NCI-H1105 treated with DMSO at 0.1 percent for 48 hours (cell line): ENCODE results near the gene CHAT.
"Not testable (repeated sequence)": the region's sequence is repeated elsewhere in the genome, so short reads cannot be mapped to it uniquely, and the experiment has no call there.

Source experiments
- DNase-seq: peaks from one replicate; lab custom pipeline; 2025; lab: John Stamatoyannopoulos, UW

Gene CHAT

GRCh38 chr10:49653273-49653929 is 39.6 kb downstream of the CHAT start:
- DNase-seq = no peak

DNA sequence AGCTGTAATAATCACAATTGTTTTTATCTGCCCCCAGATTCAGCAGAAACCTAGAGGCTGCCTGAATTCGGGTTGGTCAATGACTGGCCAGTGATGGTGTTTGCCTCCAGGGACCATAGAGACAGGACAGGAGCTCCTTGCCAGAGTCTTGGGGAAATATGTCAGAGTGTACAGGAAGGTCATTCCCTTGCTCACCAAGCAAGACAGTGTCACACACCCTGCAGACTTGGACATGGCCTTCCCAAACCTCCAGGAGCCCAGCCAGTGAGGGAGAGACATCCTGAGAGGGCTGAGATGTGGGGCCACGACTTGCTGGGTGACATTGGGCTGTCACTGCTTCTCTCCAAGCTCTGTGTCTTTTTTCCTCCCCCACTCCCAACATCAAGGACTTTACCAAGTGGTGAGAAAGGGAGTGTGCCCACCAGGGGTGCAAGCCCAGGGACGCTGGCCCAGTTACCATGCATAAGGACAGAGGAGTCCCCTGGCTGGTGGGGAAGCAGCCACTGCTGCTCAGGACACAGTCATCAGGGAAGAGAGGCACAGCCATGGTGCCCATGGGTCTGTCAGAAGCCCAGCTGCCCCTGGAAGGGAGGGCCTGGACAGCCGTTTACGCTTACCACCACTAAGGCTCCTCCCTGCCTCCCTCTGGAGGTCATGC is 40.3 kb downstream of the CHAT start:
- no peak for DNase-seq

- DNase-seq = no peak
Observed at GRCh38 chr10:49655099-49655498, 41.3 kb downstream of the CHAT start.

DNA sequence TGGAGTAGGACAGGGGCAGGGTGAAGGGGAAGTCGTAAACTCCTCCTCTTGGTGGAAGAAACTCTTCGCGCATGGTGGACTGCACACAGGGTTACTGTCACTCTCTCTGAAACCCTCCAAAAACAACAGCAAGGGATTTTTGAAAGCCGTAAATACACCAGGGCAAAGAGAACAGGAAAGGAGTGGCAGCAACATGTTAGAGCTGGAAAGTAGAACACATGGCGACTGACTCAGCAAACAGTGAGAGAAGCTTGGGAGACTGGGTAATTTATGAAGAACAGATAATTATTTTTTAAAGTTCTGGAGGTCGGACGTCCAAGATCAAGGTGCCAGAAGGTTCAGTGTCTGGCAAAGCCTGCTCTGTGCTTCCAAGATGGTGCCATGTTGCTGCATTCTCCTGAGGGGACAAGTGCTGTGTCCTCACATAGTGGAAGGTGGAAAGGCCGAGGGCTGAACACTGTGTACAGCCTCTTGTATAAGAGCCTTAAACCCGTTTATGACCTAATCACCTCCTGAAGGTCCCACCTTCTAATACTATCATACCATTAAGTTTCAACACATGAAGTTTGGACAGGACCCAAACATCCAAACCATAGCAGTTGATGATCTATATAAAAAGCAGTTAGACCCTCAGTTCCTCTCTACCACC is 43.1 kb downstream of the CHAT start:
- DNase-seq = no peak

- DNase-seq = no peak
Observed at GRCh38 chr10:49657606-49658005, 43.8 kb downstream of the CHAT start.

- DNase-seq = no peak
Observed at GRCh38 chr10:49661140-49661856, 47.5 kb downstream of the CHAT start.

GRCh38 chr10:49662169-49662830 is 48.5 kb downstream of the CHAT start:
- DNase-seq = no peak

DNA sequence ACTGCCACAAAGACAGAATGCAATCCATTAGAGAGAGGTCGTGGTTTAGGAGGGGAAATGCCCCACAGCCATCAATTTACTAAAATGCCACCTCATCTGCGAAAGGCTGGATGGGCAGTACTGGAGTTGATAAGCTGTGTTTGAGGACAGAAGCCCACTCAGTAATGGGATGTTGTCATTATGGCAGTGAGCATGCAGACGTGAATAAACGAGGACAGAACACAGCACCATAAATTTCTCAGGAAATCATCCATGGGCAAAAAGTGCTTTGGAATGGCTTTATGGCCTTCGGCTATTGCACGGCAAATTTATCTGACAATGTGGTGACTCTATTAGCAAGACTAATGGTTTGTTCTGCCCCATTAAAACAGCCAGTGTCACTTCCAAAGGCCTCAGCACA is 49.8 kb downstream of the CHAT start:
- DNase-seq = no peak

GRCh38 chr10:49664006-49664841 is 50.4 kb downstream of the CHAT start:
- no peak for DNase-seq

DNA sequence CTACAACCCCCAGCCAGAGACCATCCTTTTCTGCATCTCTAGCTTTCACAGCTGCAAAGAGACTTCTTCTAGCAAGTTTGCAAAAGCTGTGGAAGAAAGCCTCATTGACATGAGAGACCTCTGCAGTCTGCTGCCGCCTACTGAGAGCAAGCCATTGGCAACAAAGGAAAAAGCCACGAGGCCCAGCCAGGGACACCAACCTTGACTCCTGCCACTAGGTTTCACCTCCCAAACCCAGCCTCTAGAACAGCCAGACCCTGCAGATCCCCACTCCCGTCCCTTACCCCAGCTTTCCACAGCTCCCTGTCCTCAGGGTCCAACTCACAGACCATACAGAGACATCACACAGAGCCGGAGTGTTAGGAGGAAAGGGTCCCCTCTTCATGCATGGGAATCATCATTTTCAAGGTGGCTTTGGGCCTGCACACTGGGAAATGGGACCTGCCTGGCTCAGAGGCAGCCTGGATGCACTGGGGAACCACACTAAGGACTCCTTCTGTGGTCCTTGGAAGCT is 51.1 kb downstream of the CHAT start:
- no peak for DNase-seq

GRCh38 chr10:49666054-49666615 is 52.3 kb downstream of the CHAT start:
- no peak for DNase-seq

- DNase-seq = no peak
Observed at GRCh38 chr10:49666685-49667084, 52.8 kb downstream of the CHAT start.

- no peak for DNase-seq
Observed at GRCh38 chr10:49667991-49668390, 54.2 kb downstream of the CHAT start.

DNA sequence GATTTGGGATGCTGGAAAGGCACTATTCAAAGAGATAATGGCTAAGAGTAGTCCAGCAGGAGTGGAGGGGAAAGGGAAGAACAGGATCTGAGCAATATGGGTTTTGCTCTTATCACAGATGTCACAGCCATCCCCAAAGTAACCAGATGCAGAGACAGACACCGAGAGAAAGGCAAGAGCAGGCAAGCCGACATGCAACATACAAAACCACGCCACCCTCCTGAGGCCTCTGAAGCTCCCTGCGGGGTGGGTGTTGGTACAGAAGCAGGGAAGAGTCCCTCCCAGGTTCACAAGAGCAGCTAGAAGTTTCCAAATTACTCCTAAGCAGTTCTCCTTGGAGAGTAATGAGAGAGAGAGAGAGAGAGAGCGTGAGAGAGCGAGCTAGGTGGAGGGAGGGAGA is 54.8 kb downstream of the CHAT start:
- no peak for DNase-seq

DNA sequence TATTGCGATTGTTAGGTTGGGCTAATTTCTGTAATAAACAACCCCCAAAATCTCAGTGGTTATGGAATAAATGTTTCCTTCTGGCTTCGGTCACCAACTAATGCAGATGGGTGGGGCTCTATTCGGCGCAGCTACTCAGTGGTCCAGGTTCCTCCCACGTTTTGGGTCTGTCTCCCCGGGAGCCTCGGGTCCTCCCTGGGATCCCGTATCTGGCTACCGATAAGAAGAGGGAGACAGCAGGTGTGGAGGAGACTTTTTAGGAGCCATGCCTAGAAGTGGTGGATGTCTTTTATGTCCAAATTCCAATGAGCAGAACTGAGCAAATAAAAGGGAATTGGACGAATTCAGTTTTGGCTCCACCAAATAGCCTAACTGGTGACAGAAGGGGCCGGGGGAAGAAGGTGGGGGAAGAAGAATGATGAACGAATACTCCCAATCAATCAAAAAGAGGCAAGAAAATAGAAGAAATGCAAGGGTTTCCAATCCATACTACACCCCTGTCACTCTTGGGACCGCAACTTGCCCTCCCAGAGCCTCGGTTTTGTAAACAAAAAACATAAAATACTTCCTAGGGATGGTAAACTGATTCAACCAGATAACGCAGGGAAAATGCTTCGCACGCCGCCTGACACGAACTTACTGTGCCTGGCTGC is 65.1 kb downstream of the CHAT start:
- no peak for DNase-seq

DNA sequence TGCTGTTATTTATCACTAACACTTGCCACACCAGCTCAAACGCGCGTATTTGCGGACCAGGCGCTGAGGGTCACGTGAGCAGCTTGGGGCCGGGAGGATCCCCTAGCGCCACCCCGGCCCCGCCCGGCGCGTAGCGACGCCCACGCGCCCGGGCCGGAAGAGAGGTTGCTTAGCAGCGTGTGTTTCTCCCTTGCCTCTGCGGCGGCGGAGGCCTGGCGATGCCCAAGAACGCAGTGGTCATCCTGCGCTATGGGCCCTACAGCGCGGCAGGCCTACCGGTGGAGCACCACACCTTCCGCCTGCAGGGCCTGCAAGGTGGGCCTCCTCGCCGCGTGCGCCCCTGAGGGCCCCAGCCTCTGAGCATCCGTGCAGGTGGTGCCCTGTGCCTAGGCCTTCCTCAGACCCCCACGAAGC is 65.7 kb downstream of the CHAT start, which contains the start of gene C10orf53:
TSS of gene C10orf53 (plus strand) at position 172 of the 414 bp plus-strand sequence. CDS start at position 219, 47 bp downstream.
- DNase-seq = no peak

GRCh38 chr10:49682449-49682848 is 68.6 kb downstream of the CHAT start:
- not testable (repeated sequence) for DNase-seq

GRCh38 chr10:49682879-49683278 is 69.0 kb downstream of the CHAT start:
- DNase-seq = no peak

GRCh38 chr10:49686651-49687050 is 72.8 kb downstream of the CHAT start:
- DNase-seq = no peak

DNA sequence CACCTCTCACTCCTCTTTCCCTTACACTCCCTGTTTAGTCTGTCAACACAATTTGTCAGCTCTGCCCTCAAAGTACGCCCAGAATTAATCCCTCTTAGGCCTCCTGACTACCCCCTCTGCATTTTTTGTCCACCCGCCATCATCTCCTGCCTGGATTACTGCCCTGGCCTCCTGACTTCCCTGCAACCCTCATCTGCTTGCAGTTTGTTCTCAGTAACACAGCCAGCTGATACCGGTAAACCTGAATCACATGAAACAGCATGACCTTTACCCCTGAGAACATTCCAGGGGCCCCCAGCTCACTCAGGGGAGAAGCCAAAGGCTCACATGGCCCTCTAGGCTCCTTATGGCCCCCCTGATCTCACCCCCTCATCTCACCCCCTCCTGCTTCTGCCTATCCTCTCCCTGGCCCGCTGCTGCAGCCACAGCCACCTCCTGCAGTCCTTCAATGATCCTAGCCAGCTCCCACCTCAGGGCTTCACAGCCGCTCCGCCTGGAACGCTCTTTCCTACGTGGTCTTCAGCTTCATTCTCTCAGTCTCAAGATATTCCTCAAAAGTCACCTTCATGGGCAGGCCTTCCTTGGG is 74.5 kb downstream of the CHAT start:
- DNase-seq = no peak
